Activated naive CD4-positive, alpha-beta T cell treated with anti-CD3 and anti-CD28 coated beads, Interleukin-2, amount 10 ng/mL, durations not matched to agents 7 days and 5 days (primary cell): ENCODE data around the gene PTPN3.

Experiments used
- CTCF ChIA-PET: fragments of 350-600 bp; sonication (Branson Sonifier 250); formaldehyde crosslinking; loops from one replicate; lab custom pipeline; 2021; ENCODE audit warnings: antibody characterized with exemption; lab: Charles Lee
- DNase-seq: peaks from one replicate; pipeline ENCODE4 v3.0.0-alpha.2; 2020
- H3K27ac Mint-ChIP-seq: one replicate; pipeline ENCODE4 v1.8.0; 2021; ENCODE audit warnings: mild to moderate bottlenecking, moderate library complexity, mixed read lengths
- H3K27me3 Mint-ChIP-seq: one replicate; pipeline ENCODE4 v1.8.0; 2021; ENCODE audit warnings: mild to moderate bottlenecking, mixed read lengths
- H3K36me3 Mint-ChIP-seq: one replicate; pipeline ENCODE4 v1.8.0; 2021; ENCODE audit warnings: mixed read lengths
- H3K4me1 Mint-ChIP-seq: one replicate; pipeline ENCODE4 v1.8.0; 2021; ENCODE audit warnings: mixed read lengths
- H3K4me3 Mint-ChIP-seq: one replicate; pipeline ENCODE4 v1.8.0; 2021; ENCODE audit warnings: mild to moderate bottlenecking, moderate library complexity, mixed read lengths
- H3K9me3 Mint-ChIP-seq: one replicate; pipeline ENCODE4 v1.8.0; 2021; ENCODE audit warnings: mixed read lengths

Gene PTPN3

GRCh38 chr9:109411069-109411761 is 86.9 kb downstream of the PTPN3 start:
- CTCF ChIA-PET, result interaction anchor here (0.6 to 3.5 kb wide), 11 partner anchors 9 to 230 kb away, joined by 3 to 19 read pairs (median 3); no protein-coding TSS in a partner anchor
- Mint-ChIP-seq H3K4me3 (no peak overlapping the region), H3K27me3 (peaks cover 30% of the 10 kb centered on the region), H3K27ac (no peak overlapping the region), H3K4me1 (peaks cover 8% of the 10 kb centered on the region), H3K36me3 (no peaks in the 10 kb centered on the region), H3K9me3 (no peaks in the 10 kb centered on the region)
- DNase-seq, result no peak

DNA sequence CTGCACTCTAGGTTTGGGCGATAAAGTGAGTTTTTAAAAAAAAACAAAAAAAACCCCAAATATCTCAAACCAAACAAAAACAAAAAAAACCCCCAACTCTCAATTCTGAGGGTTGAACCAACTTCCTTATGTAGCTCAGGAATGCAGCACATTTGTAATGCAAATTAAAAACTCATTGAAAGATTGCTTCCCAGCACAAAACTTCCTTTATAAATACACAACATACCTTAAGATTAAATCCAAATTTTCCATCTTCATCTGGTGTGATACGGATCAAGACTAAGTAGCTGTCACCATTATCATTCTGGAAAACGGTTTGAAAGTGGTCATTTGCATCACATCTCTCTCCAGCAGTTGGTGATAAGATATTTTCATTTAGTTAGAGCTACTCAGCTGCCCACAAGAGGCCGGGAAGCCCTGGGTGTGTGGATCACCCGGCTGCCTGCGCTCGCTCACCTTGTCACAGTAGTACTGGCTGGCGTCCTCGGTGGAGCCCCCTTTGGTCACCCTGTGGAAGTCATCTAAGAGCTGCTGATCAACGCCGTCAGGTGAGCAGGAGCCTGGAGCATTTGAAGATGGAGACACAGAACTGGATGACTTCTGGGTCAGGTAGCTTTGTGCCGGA is 88.2 kb downstream of the PTPN3 start:
- no peaks in the 10 kb centered on the region for H3K36me3 Mint-ChIP-seq
- no peaks in the 10 kb centered on the region for H3K9me3 Mint-ChIP-seq
- peaks cover 4% of the 10 kb centered on the region for H3K4me1 Mint-ChIP-seq
- no peak for DNase-seq
- H3K27ac Mint-ChIP-seq, result no peak overlapping the region
- CTCF ChIA-PET, result interaction anchor here (0.8 to 3.5 kb wide), 5 partner anchors 9 to 135 kb away, joined by 3 to 19 read pairs (median 6); no protein-coding TSS in a partner anchor
- no peak overlapping the region for H3K4me3 Mint-ChIP-seq
- H3K27me3 Mint-ChIP-seq, result peaks cover 23% of the 10 kb centered on the region

DNA sequence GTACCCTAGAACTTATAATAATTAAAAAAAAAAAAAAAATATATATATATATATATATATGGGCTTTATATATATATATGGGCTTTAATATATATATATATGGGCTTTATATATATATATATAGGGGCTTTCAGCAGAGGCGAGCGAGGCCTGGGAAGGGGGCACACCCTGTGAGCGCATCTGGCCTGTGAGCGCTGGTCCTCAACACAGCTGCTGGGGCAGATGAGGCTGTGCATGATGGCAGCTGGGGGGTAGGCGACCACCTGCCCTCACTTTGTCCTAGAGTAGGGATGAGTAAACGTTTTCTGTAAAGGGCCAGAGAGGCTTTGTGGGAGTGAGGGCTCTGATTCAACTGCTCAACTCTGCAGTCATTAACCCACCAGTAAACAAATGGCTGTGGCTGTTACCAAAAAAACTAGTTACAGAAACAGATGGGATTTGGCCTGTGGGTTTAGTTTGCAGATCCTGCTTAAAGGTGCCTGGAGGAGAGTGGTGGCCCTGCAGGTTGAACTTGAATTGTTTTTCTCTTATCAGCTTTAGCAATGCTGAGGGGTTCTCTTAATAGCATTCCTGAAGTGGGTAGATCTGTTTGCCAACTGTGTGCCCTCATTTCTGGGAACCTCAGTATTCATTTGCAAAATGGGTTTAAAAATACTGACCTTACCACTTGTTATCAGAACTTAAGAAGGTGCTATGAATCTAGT is 89.2 kb downstream of the PTPN3 start:
- Mint-ChIP-seq H3K9me3 (no peaks in the 10 kb centered on the region), H3K4me1 (peaks cover 4% of the 10 kb centered on the region), H3K4me3 (no peak overlapping the region), H3K27me3 (peaks cover 24% of the 10 kb centered on the region), H3K36me3 (no peaks in the 10 kb centered on the region), H3K27ac (no peak overlapping the region)
- DNase-seq, result no peak
- CTCF ChIA-PET, result interaction anchor here (1.5 kb wide), 1 partner anchor 8 kb away, joined by 8 read pairs; no protein-coding TSS in a partner anchor

GRCh38 chr9:109403766-109404320 is 94.3 kb downstream of the PTPN3 start:
- Mint-ChIP-seq H3K4me1 (no peaks in the 10 kb centered on the region), H3K36me3 (no peaks in the 10 kb centered on the region), H3K27ac (no peak overlapping the region), H3K27me3 (peaks cover 10% of the 10 kb centered on the region), H3K9me3 (no peaks in the 10 kb centered on the region), H3K4me3 (no peak overlapping the region)
- CTCF ChIA-PET, result interaction anchor here (1.1 to 1.5 kb wide), 2 partner anchors 12 to 66 kb away, joined by 3 to 5 read pairs; no protein-coding TSS in a partner anchor
- no peak for DNase-seq

DNA sequence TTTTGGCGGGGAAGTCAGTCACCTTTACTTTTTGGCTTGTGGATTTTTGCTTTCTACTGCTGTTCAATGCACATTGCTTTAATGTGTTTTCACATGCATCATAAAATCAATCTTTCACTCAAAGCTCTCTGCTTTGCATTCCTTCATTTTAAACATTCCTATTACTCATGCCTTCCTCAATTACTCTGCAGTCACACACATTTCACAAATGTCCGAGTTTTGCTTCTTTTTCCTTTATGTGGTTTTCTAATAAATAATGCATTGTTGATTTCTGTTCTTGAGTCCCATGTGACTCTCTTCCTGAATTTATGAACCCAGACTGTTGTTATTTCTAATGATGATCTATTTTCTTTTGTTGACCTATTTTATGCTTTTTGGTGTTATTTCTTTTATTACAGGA is 95.0 kb downstream of the PTPN3 start:
- Mint-ChIP-seq H3K36me3 (no peaks in the 10 kb centered on the region), H3K4me1 (no peaks in the 10 kb centered on the region), H3K9me3 (no peaks in the 10 kb centered on the region), H3K4me3 (no peak overlapping the region), H3K27ac (no peak overlapping the region), H3K27me3 (peaks cover 10% of the 10 kb centered on the region)
- DNase-seq, result no peak
- CTCF ChIA-PET, result interaction anchor here (0.7 to 1.1 kb wide), 2 partner anchors 9 to 13 kb away, joined by 3 read pairs; no protein-coding TSS in a partner anchor

- Mint-ChIP-seq H3K4me3 (no peak overlapping the region), H3K27ac (no peak overlapping the region), H3K9me3 (no peaks in the 10 kb centered on the region), H3K27me3 (peaks cover 10% of the 10 kb centered on the region), H3K4me1 (no peaks in the 10 kb centered on the region), H3K36me3 (no peaks in the 10 kb centered on the region)
- no peak for DNase-seq
- CTCF ChIA-PET, result interaction anchor here (0.6 to 2.1 kb wide), 4 partner anchors 8 to 426 kb away, joined by 3 to 8 read pairs (median 4); no protein-coding TSS in a partner anchor
These were observed 96.2 kb downstream of the PTPN3 start for GRCh38 chr9:109401990-109402318.

DNA sequence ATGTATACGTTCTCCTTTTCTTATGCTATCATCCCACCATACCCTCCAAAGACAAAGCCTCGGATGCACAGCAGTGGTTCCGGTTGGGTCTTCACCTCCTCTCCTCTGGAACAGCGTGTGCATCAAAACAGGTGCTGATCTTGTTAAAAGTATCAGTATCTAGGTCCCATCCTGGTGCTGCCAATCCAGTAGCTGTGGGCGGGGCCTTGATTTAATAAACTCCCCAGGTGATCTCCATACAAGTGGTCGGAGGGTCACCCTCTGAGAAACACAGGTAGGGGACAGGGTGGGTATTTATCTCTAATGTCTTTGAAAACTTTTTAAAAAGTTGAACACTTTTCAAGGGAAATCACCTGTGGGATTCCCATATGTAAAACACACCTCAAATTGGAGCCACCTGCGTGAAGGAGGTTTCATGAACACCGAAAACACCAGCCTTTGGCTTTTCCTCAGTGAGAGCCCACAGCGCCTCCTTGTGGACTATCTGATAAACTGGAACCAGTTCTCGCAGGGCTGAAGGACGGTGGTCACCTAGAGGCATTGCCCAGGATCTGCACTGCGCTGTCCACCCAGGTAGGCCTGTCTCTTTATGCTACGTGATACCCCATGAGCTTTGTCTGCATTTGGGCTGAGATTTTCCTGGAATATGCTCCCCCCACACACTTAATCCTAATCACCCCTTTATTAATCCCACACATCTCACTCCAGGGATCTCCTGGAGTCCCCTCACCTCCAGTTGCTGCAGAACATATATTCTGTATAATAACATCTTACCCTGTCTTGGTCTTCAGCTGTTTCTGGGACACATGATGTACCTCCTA is 96.7 kb downstream of the PTPN3 start:
- no peak overlapping the region for H3K27ac Mint-ChIP-seq
- H3K9me3 Mint-ChIP-seq, result no peaks in the 10 kb centered on the region
- CTCF ChIA-PET, result interaction anchor here (0.6 to 2.1 kb wide), 4 partner anchors 8 to 427 kb away, joined by 3 to 8 read pairs (median 4); no protein-coding TSS in a partner anchor
- no peaks in the 10 kb centered on the region for H3K36me3 Mint-ChIP-seq
- no peak overlapping the region for H3K4me3 Mint-ChIP-seq
- H3K27me3 Mint-ChIP-seq, result peaks cover 8% of the 10 kb centered on the region
- DNase-seq, result peak; percentile 56
- H3K4me1 Mint-ChIP-seq, result no peaks in the 10 kb centered on the region

DNA sequence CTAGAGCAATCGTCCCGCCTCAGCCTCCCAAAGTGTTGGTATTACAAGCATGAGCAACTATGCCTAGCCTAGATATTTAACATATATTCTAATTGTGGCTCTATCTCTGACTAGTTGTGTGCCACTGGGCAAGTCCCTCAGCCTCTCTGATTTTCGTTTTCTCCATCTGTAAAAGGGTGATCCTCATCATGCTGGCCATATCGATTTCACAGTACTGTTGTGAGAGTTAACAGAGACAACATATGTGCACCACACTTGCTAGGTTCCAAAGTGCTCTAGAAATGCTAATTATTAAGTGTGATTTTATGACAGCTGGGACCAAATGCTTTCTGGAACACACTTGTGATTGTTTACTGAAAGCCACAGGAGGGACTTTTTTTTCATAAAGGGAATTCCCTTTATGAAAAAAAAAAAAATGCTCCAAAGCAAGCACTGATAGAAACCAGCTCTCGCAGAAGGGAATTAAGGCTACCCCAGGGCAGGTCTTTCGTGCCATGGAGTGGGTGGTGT is 98.8 kb downstream of the PTPN3 start:
- no peaks in the 10 kb centered on the region for H3K4me1 Mint-ChIP-seq
- H3K4me3 Mint-ChIP-seq, result no peak overlapping the region
- H3K27me3 Mint-ChIP-seq, result peaks cover 13% of the 10 kb centered on the region
- CTCF ChIA-PET, result interaction anchor here (0.5 to 1.4 kb wide), 3 partner anchors 12 to 516 kb away, joined by 3 to 6 read pairs (median 3); no protein-coding TSS in a partner anchor
- H3K9me3 Mint-ChIP-seq, result no peaks in the 10 kb centered on the region
- no peak for DNase-seq
- H3K36me3 Mint-ChIP-seq, result no peaks in the 10 kb centered on the region
- no peak overlapping the region for H3K27ac Mint-ChIP-seq

DNA sequence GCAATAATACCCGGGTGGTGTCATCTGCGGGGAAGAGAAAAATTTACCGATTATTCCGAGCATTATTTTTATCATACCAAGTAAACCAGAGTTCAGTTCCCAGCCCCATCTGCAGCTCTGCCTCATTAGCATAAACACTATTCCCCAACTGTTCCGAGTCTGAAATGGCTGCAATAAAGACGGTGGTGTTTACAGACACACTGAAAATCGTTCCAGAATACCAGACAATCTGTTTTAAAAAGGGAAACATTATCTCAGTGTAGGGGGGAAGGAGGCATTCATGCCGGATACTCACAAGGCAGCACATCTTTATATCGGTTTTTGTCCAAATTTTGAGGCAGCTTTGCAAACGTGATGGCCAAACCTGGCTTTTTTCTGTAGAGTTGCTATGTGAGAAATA is 106.9 kb downstream of the PTPN3 start:
- Mint-ChIP-seq H3K27me3 (peaks cover 24% of the 10 kb centered on the region), H3K27ac (no peak overlapping the region), H3K4me1 (no peaks in the 10 kb centered on the region), H3K36me3 (no peaks in the 10 kb centered on the region), H3K4me3 (no peak overlapping the region), H3K9me3 (no peaks in the 10 kb centered on the region)
- CTCF ChIA-PET, result interaction anchor here (0.6 kb wide), 1 partner anchor 167 kb away, joined by 3 read pairs; no protein-coding TSS in a partner anchor
- DNase-seq, result no peak

DNA sequence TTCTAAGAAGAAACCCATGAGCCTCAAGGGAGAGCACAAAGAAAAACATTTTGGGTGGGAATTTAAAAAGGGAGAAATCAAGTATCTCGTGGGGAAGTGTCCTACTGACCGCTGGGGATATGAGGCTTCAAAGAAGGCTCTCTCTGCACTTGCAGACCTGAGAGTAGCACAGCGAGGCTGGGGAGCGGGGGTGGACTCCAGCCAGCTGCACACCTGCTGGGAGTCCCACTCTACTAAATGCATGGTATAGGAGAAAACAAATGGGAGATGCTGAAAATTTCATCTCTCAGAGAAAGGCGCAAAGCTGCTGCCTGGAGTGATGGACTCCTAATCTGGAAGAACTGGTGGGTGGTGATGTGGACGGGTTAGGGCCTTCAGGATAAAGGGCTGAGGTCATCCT is 110.3 kb downstream of the PTPN3 start:
- Mint-ChIP-seq H3K27ac (no peak overlapping the region), H3K4me3 (no peak overlapping the region), H3K27me3 (peaks cover 22% of the 10 kb centered on the region), H3K36me3 (no peaks in the 10 kb centered on the region), H3K9me3 (no peaks in the 10 kb centered on the region), H3K4me1 (no peaks in the 10 kb centered on the region)
- CTCF ChIA-PET, result no interaction called here
- DNase-seq, result no peak

- Mint-ChIP-seq H3K4me3 (no peak overlapping the region), H3K27me3 (peaks cover 22% of the 10 kb centered on the region), H3K36me3 (no peaks in the 10 kb centered on the region), H3K9me3 (no peaks in the 10 kb centered on the region), H3K4me1 (no peaks in the 10 kb centered on the region), H3K27ac (no peak overlapping the region)
- no peak for DNase-seq
- CTCF ChIA-PET, result no interaction called here
These were observed 110.9 kb downstream of the PTPN3 start for GRCh38 chr9:109387206-109387605.

GRCh38 chr9:109385499-109385898 is 112.6 kb downstream of the PTPN3 start:
- Mint-ChIP-seq H3K4me1 (no peaks in the 10 kb centered on the region), H3K27me3 (peaks cover 22% of the 10 kb centered on the region), H3K4me3 (no peak overlapping the region), H3K9me3 (no peaks in the 10 kb centered on the region), H3K36me3 (no peaks in the 10 kb centered on the region), H3K27ac (no peak overlapping the region)
- no peak for DNase-seq
- CTCF ChIA-PET, result no interaction called here

- H3K9me3 Mint-ChIP-seq, result no peaks in the 10 kb centered on the region
- no peak overlapping the region for H3K4me3 Mint-ChIP-seq
- H3K27ac Mint-ChIP-seq, result no peak overlapping the region
- peaks cover 22% of the 10 kb centered on the region for H3K27me3 Mint-ChIP-seq
- no peaks in the 10 kb centered on the region for H3K36me3 Mint-ChIP-seq
- no peak for DNase-seq
- H3K4me1 Mint-ChIP-seq, result no peaks in the 10 kb centered on the region
- CTCF ChIA-PET, result no interaction called here
These were observed 114.2 kb downstream of the PTPN3 start for GRCh38 chr9:109383947-109384346.
